OCI-LY7 (cell line): ENCODE results near the gene CCDC141. TPM values are rescaled to one million over a fixed set of nuclear protein-coding genes. Genes with fewer than 3 reads are reported as not detected.

ENCODE experiments used
- BruUV-seq: library from RNA; stranded (reverse); fragments of 400-500 nt; replicated peaks from 2 replicates; lab custom pipeline; 2021; lab: Mats Ljungman, UMichigan
- CTCF ChIA-PET: fragments of 300-600 bp; sonication (Branson Sonifier 250); formaldehyde crosslinking; loops from one replicate; lab custom pipeline; 2022; ENCODE audit warnings: antibody characterized with exemption; ENCODE audit not compliant: unreplicated experiment; lab: Charles Lee
- POLR2A ChIA-PET: fragments of 300-600 bp; sonication (Branson Sonifier 250); formaldehyde crosslinking; loops from one replicate; lab custom pipeline; 2022; ENCODE audit warnings: antibody characterized with exemption; lab: Charles Lee
- DNase-seq: peaks from one replicate; pipeline ENCODE4 v3.0.0-alpha.2; 2015; ENCODE audit warnings: low spot score
- H2AFZ ChIP-seq: fragments of 200-600 bp; sonication (generic), shearing (Covaris generic); 2 replicates; pipeline ENCODE4 v1.6.1; 2014; ENCODE audit warnings: mild to moderate bottlenecking, antibody characterized with exemption, low read length, moderate library complexity
- H3K27ac ChIP-seq: fragments of 200-600 bp; sonication (generic); 2 replicates; pipeline ENCODE4 v1.5.1; 2014; ENCODE audit warnings: mixed run types, low read depth, mild to moderate bottlenecking, moderate library complexity, low read length, inconsistent platforms; ENCODE audit not compliant: poor library complexity, severe bottlenecking
- H3K36me3 ChIP-seq: fragments of 200-600 bp; sonication (generic); 2 replicates; pipeline ENCODE4 v1.6.1; 2014; ENCODE audit warnings: mild to moderate bottlenecking, antibody characterized with exemption, low read length, moderate library complexity, mixed read lengths; ENCODE audit not compliant: insufficient read depth
- H3K4me1 ChIP-seq: fragments of 200-600 bp; sonication (generic); 2 replicates; pipeline ENCODE4 v1.5.1; 2014; ENCODE audit warnings: mild to moderate bottlenecking, low read length; ENCODE audit not compliant: insufficient read depth, poor library complexity, severe bottlenecking
- H3K4me2 ChIP-seq: fragments of 200-600 bp; sonication (generic); 2 replicates; pipeline ENCODE4 v1.6.1; 2014; ENCODE audit warnings: mild to moderate bottlenecking, low read length
- H3K4me3 ChIP-seq: fragments of 200-600 bp; sonication (generic); 2 replicates; pipeline ENCODE4 v1.5.1; 2014; ENCODE audit warnings: mild to moderate bottlenecking, low read depth, low read length; ENCODE audit not compliant: poor library complexity, severe bottlenecking
- H3K79me2 ChIP-seq: fragments of 200-600 bp; sonication (generic); 2 replicates; pipeline ENCODE4 v1.6.1; 2016; ENCODE audit warnings: low read depth, mild to moderate bottlenecking, low read length, moderate library complexity, mixed read lengths; ENCODE audit not compliant: insufficient read depth
- H3K9me2 ChIP-seq: fragments of 200-600 bp; sonication (generic); 2 replicates; pipeline ENCODE4 v1.6.1; 2016; ENCODE audit warnings: mild to moderate bottlenecking, low read length, mixed read lengths; ENCODE audit not compliant: insufficient read depth
- H3K9me3 ChIP-seq: fragments of 200-600 bp; sonication (generic); 2 replicates; pipeline ENCODE4 v1.6.1; 2014; ENCODE audit warnings: mild to moderate bottlenecking, mixed run types, low read length, mixed read lengths
- H4K20me1 ChIP-seq: fragments of 200-600 bp; sonication (generic); 2 replicates; pipeline ENCODE4 v1.6.1; 2014; ENCODE audit warnings: mild to moderate bottlenecking, antibody characterized with exemption, low read length, moderate library complexity, mixed read lengths; ENCODE audit not compliant: insufficient read depth
- EZH2phosphoT487 ChIP-seq: fragments of 200-600 bp; sonication (generic); IDR thresholded peaks from 2 replicates; pipeline ENCODE4 v1.6.1; 2018; ENCODE audit warnings: low read depth, borderline replicate concordance, mild to moderate bottlenecking, mixed run types, antibody characterized with exemption, low read length, moderate library complexity, mixed read lengths
- intact Hi-C: fragments of 100-400 bp; cut with micrococcal nuclease; formaldehyde crosslinking; loops from one replicate; pipeline ENCODE4 v1.10.0; 2022; ENCODE audit not compliant: unreplicated experiment
- total RNA-seq, 2 experiments: library from RNA; depleted of rRNA in 1 of 2; stranded (reverse); fragments of >200 nt in 1 of 2; shearing (Covaris generic) in 1 of 2; gene quantifications; 2 replicates each; pipeline ENCODE4 v1.2.3, GENCODE V29; 2014 to 2022
- TF ChIP-seq, protein P1 (sequence below): fragments of 200-600 bp; sonication (generic); conservative IDR thresholded peaks from 2 replicates; pipeline ENCODE4 v1.5.1; 2014; ENCODE audit warnings: mild to moderate bottlenecking, antibody characterized with exemption, low read length, moderate library complexity, mixed read lengths

The CCDC141 gene
- total RNA-seq, 2 experiments from 2014 or later: 0.32 TPM; not detected in 1

GRCh38 chr2:178796079-178796677 is 253.8 kb downstream of the CCDC141 start:
- ChIA-PET CTCF (no interaction called here), POLR2A (interaction anchor here (0.7 to 1.5 kb wide), 2 partner anchors 13 to 24 kb away, joined by 3 read pairs; no protein-coding TSS in a partner anchor)
- TF ChIP-seq EZH2phosphoT487: no peak
- TF ChIP-seq, protein P1, sequence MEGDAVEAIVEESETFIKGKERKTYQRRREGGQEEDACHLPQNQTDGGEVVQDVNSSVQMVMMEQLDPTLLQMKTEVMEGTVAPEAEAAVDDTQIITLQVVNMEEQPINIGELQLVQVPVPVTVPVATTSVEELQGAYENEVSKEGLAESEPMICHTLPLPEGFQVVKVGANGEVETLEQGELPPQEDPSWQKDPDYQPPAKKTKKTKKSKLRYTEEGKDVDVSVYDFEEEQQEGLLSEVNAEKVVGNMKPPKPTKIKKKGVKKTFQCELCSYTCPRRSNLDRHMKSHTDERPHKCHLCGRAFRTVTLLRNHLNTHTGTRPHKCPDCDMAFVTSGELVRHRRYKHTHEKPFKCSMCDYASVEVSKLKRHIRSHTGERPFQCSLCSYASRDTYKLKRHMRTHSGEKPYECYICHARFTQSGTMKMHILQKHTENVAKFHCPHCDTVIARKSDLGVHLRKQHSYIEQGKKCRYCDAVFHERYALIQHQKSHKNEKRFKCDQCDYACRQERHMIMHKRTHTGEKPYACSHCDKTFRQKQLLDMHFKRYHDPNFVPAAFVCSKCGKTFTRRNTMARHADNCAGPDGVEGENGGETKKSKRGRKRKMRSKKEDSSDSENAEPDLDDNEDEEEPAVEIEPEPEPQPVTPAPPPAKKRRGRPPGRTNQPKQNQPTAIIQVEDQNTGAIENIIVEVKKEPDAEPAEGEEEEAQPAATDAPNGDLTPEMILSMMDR: peak; percentile 86
- intact Hi-C loops: loop anchor here (1.0 to 2.0 kb wide), 2 partner anchors 119 to 333 kb away; no protein-coding TSS in a partner anchor
- Histone ChIP-seq H4K20me1 (no peaks in the 10 kb centered on the region), H3K4me3 (no peak overlapping the region), H3K36me3 (no peaks in the 10 kb centered on the region), H3K79me2 (no peaks in the 10 kb centered on the region), H3K9me3 (no peaks in the 10 kb centered on the region), H3K9me2 (no peaks in the 10 kb centered on the region), H2AFZ (no peak overlapping the region), H3K27ac (no peak overlapping the region), H3K4me1 (no peaks in the 10 kb centered on the region), H3K4me2 (no peak overlapping the region)
- no TSS peak for BruUV-seq
- peak; percentile 41 for DNase-seq

GRCh38 chr2:178787934-178788333 is 262.0 kb downstream of the CCDC141 start:
- no peaks in the 10 kb centered on the region for H3K9me2 ChIP-seq

More at GRCh38 chr2:178787934-178788333, 262.0 kb downstream of the CCDC141 start:
- Histone ChIP-seq H3K9me3 (no peaks in the 10 kb centered on the region), H3K79me2 (no peaks in the 10 kb centered on the region), H3K4me3 (no peak overlapping the region), H2AFZ (no peak overlapping the region), H3K4me2 (no peak overlapping the region), H3K4me1 (no peaks in the 10 kb centered on the region), H3K27ac (no peak overlapping the region), H4K20me1 (no peaks in the 10 kb centered on the region), H3K36me3 (no peaks in the 10 kb centered on the region)
- BruUV-seq: no TSS peak
- no peak for DNase-seq
- POLR2A ChIA-PET: no interaction called here
- TF ChIP-seq, protein P1: no peak
- TF ChIP-seq EZH2phosphoT487: no peak
- intact Hi-C loops: no loop called here
- CTCF ChIA-PET: no interaction called here
